ENCODE measurements around the gene LRBA. TPM values are rescaled to one million over a fixed set of nuclear protein-coding genes. Genes with fewer than 3 reads are reported as not detected.

The LRBA gene
- total RNA-seq, 1 experiment from 2014 or later, result 69.1 TPM

DNA sequence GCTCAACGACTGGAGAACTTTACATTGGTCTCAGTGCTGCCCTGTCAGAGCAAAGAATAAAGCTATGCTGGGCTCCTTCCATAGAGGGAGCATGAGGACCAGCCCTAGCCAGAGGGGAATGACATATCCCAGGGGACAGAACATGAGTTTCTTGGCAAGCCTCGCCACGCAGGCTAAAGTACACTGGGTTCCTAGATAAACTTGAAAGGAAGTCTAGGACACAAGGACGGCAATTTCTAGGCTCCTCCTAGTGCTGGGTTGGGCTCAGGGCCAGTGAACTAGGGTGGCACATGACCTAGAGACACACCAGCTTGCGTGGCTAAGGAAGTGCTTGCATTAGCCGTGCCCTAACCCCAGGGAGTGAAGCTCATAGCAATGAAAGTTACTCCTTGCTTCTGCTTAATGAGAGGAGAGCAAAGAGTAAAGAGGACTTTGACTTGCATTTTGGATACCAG is 292.1 kb downstream of the LRBA start (continued):
- TF ChIP-seq ZNF532 (CRISPR knock-in tag; IDR thresholded peaks at IDR 0.05; ENCODE audit: borderline replicate concordance), result no peak

- DNase-seq (ENCODE audit: low spot score), result no peak
- POLR2A ChIA-PET, result no interaction called here
- no peaks in the 10 kb centered on the region for H3K27me3 Mint-ChIP-seq (ENCODE audit: low read depth)
- H3K4me3 Mint-ChIP-seq, result no peak overlapping the region
- peaks cover 4% of the 10 kb centered on the region for H3K9me3 Mint-ChIP-seq
- TF ChIP-seq IRF1 (CRISPR knock-in tag; IDR thresholded peaks at IDR 0.05) (no peak), OVOL2 (CRISPR knock-in tag; IDR thresholded peaks at IDR 0.05; ENCODE audit: borderline replicate concordance) (no peak), HMGXB4 (CRISPR knock-in tag; IDR thresholded peaks at IDR 0.05) (no peak), ATF6 (CRISPR knock-in tag; IDR thresholded peaks at IDR 0.05) (no peak), ZNF416 (CRISPR knock-in tag; IDR thresholded peaks at IDR 0.05) (no peak), HMGA2 (CRISPR knock-in tag; IDR thresholded peaks at IDR 0.05) (no peak), GTF2I (CRISPR knock-in tag; conservative IDR thresholded peaks at IDR 0.05) (no peak), ZNF317 (CRISPR knock-in tag; IDR thresholded peaks at IDR 0.05; ENCODE audit: borderline replicate concordance, low read depth) (no peak)
- no peak overlapping the region for H3K27ac Mint-ChIP-seq
- CTCF ChIA-PET, result no interaction called here
- ATAC-seq, result no peak
- no peaks in the 10 kb centered on the region for H3K4me1 Mint-ChIP-seq
- H3K36me3 Mint-ChIP-seq, result peaks cover 7% of the 10 kb centered on the region
These were observed 294.0 kb downstream of the LRBA start for GRCh38 chr4:150720973-150721518.

DNA sequence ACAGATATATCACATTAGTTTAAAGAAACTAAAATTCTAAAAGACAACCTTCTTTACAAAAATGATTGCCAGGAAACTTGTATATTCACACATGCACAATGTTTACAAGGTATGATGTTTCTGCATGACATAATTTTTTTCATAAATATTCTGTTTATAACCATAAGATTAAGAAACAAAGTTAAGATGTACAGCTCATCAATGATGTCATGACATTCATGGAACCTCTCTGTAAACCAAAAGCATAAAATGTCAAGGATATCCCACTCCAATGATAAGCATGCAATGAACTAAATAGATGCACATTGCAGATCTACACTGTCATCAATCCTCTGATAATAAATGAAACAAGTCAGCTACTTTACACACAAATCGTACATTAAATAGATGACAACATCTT is 297.1 kb downstream of the LRBA start:
- Mint-ChIP-seq H3K36me3 (no peaks in the 10 kb centered on the region), H3K9me3 (no peaks in the 10 kb centered on the region), H3K27ac (no peak overlapping the region), H3K4me1 (no peaks in the 10 kb centered on the region), H3K27me3 (ENCODE audit: low read depth) (no peaks in the 10 kb centered on the region), H3K4me3 (no peak overlapping the region)
- ATAC-seq, result no peak
- ChIA-PET POLR2A (no interaction called here), CTCF (no interaction called here)
- no peak for DNase-seq (ENCODE audit: low spot score)
- no peak for TF ChIP-seq ATF6 (CRISPR knock-in tag; IDR thresholded peaks at IDR 0.05)
- TF ChIP-seq KAT7 (CRISPR knock-in tag; IDR thresholded peaks at IDR 0.05; ENCODE audit: borderline replicate concordance), result no peak
- TF ChIP-seq, protein P1, sequence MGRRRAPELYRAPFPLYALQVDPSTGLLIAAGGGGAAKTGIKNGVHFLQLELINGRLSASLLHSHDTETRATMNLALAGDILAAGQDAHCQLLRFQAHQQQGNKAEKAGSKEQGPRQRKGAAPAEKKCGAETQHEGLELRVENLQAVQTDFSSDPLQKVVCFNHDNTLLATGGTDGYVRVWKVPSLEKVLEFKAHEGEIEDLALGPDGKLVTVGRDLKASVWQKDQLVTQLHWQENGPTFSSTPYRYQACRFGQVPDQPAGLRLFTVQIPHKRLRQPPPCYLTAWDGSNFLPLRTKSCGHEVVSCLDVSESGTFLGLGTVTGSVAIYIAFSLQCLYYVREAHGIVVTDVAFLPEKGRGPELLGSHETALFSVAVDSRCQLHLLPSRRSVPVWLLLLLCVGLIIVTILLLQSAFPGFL (CRISPR knock-in tag; IDR thresholded peaks at IDR 0.05; ENCODE audit: borderline replicate concordance), result no peak
- TF ChIP-seq FOXJ3 (CRISPR knock-in tag; IDR thresholded peaks at IDR 0.05; ENCODE audit: borderline replicate concordance), result no peak
- TF ChIP-seq ELF4 (CRISPR knock-in tag; IDR thresholded peaks at IDR 0.05; ENCODE audit: low read depth), result no peak
- no peak for TF ChIP-seq MYBL2 (CRISPR knock-in tag; IDR thresholded peaks at IDR 0.05)
- TF ChIP-seq USF2 (CRISPR knock-in tag; IDR thresholded peaks at IDR 0.05), result no peak
- TF ChIP-seq, protein P2, sequence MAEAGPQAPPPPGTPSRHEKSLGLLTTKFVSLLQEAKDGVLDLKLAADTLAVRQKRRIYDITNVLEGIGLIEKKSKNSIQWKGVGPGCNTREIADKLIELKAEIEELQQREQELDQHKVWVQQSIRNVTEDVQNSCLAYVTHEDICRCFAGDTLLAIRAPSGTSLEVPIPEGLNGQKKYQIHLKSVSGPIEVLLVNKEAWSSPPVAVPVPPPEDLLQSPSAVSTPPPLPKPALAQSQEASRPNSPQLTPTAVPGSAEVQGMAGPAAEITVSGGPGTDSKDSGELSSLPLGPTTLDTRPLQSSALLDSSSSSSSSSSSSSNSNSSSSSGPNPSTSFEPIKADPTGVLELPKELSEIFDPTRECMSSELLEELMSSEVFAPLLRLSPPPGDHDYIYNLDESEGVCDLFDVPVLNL (CRISPR knock-in tag; IDR thresholded peaks at IDR 0.05; ENCODE audit: borderline replicate concordance, low read depth), result no peak
- TF ChIP-seq ZNF671 (CRISPR knock-in tag; IDR thresholded peaks at IDR 0.05), result no peak
- no peak for TF ChIP-seq MXD4 (CRISPR knock-in tag; IDR thresholded peaks at IDR 0.05; ENCODE audit: borderline replicate concordance)
